Stimulated activated naive CD4-positive, alpha-beta T cell (primary cell): ENCODE measurements around the gene DAZAP1.
"Not testable (repeated sequence)": the region's sequence is repeated elsewhere in the genome, so short reads cannot be mapped to it uniquely, and the experiment has no call there.

Experiments
- DNase-seq, 6 experiments: peaks; one replicate each; lab custom pipeline; 2025; lab: John Stamatoyannopoulos, UW

DAZAP1 gene

GRCh38 chr19:1411255-1412191, 4.1 kb downstream of the DAZAP1 start:
- no peak for DNase-seq

- DNase-seq, result no peak
Measured at GRCh38 chr19:1412323-1412923, 5.0 kb downstream of the DAZAP1 start.

- no peak for DNase-seq
Measured at GRCh38 chr19:1412995-1413800, 5.8 kb downstream of the DAZAP1 start.

GRCh38 chr19:1416014-1416841, 8.8 kb downstream of the DAZAP1 start:
- DNase-seq, result no peak

GRCh38 chr19:1417145-1417544, 9.8 kb downstream of the DAZAP1 start:
- DNase-seq, result no peak

- DNase-seq, result no peak
Measured at GRCh38 chr19:1417681-1418495, 10.5 kb downstream of the DAZAP1 start.

- no peak for DNase-seq
Measured at GRCh38 chr19:1418496-1418775, 11.1 kb downstream of the DAZAP1 start.

GRCh38 chr19:1418951-1419738, 11.8 kb downstream of the DAZAP1 start:
- no peak for DNase-seq

- not testable (repeated sequence) for DNase-seq
Measured at GRCh38 chr19:1420085-1420484, 12.7 kb downstream of the DAZAP1 start.

GRCh38 chr19:1420590-1420989, 13.2 kb downstream of the DAZAP1 start:
- no peak for DNase-seq

- no peak for DNase-seq
Measured at GRCh38 chr19:1421218-1421957, 14.0 kb downstream of the DAZAP1 start.

- no peak for DNase-seq
Measured at GRCh38 chr19:1421958-1422305, 14.5 kb downstream of the DAZAP1 start.

- no peak for DNase-seq
Measured at GRCh38 chr19:1422360-1422759, 15.0 kb downstream of the DAZAP1 start.

GRCh38 chr19:1422943-1423342, 15.6 kb downstream of the DAZAP1 start:
- no peak for DNase-seq

GRCh38 chr19:1423436-1424191, 16.2 kb downstream of the DAZAP1 start:
- DNase-seq, result no peak

- DNase-seq, result no peak
Measured at GRCh38 chr19:1424192-1424955, 17.0 kb downstream of the DAZAP1 start.

GRCh38 chr19:1425102-1425837, 17.9 kb downstream of the DAZAP1 start:
- DNase-seq, result no peak
